GM23338 (cell line): ENCODE results near the gene DLX4. TPM values are rescaled to one million over a fixed set of nuclear protein-coding genes. Genes with fewer than 3 reads are reported as not detected.

Experiments used
- ATAC-seq: fragments of 200-7000 bp; cut with Tn5 transposase; 3 replicates; pipeline ENCODE4 v1.9.1; 2020
- DNase-seq: peaks from one replicate; pipeline ENCODE4 v3.0.0-alpha.2; 2015; ENCODE audit warnings: low spot score
- H2AFZ ChIP-seq: fragments of 200-600 bp; sonication (generic); 2 replicates; pipeline ENCODE4 v1.8.0; 2016; ENCODE audit warnings: antibody characterized with exemption, mild to moderate bottlenecking, moderate library complexity
- H3F3A ChIP-seq: fragments of 200-600 bp; sonication (generic); replicated peaks from 2 replicates; pipeline ENCODE4 v1.8.0; 2017; ENCODE audit warnings: antibody characterized with exemption, mixed run types, low read depth
- H3K27ac ChIP-seq: fragments of 200-600 bp; sonication (generic); 2 replicates; pipeline ENCODE4 v1.6.1; 2016; ENCODE audit warnings: low read depth
- H3K27me3 ChIP-seq: fragments of 200-600 bp; sonication (generic); 2 replicates; pipeline ENCODE4 v1.8.0; 2016; ENCODE audit warnings: mild to moderate bottlenecking, mixed run types, moderate library complexity; ENCODE audit not compliant: insufficient read depth
- H3K36me3 ChIP-seq: fragments of 200-600 bp; sonication (generic); 2 replicates; pipeline ENCODE4 v1.8.0; 2016; ENCODE audit warnings: mild to moderate bottlenecking; ENCODE audit not compliant: insufficient read depth
- H3K4me1 ChIP-seq: fragments of 200-600 bp; sonication (generic); 2 replicates; pipeline ENCODE4 v1.8.0; 2016; ENCODE audit warnings: mild to moderate bottlenecking, moderate library complexity; ENCODE audit not compliant: insufficient read depth
- H3K4me2 ChIP-seq: fragments of 200-600 bp; sonication (generic); 2 replicates; pipeline ENCODE4 v1.7.1; 2017; ENCODE audit warnings: mixed run types
- H3K4me3 ChIP-seq: fragments of 200-600 bp; sonication (generic); 2 replicates; pipeline ENCODE4 v1.6.1; 2016; ENCODE audit warnings: mixed run types
- H3K79me2 ChIP-seq: fragments of 200-600 bp; sonication (generic); replicated peaks from 2 replicates; pipeline ENCODE4 v1.8.0; 2017; ENCODE audit warnings: mild to moderate bottlenecking; ENCODE audit not compliant: insufficient read depth
- H3K9me2 ChIP-seq: fragments of 200-600 bp; sonication (generic); 2 replicates; pipeline ENCODE4 v1.8.0; 2017; ENCODE audit not compliant: insufficient read depth
- H4K20me1 ChIP-seq: fragments of 200-600 bp; sonication (generic); replicated peaks from 2 replicates; pipeline ENCODE4 v1.8.0; 2017; ENCODE audit warnings: mild to moderate bottlenecking; ENCODE audit not compliant: insufficient read depth
- H3K27ac Mint-ChIP-seq: 2 replicates; pipeline ENCODE4 v1.8.0; 2020; ENCODE audit warnings: inconsistent platforms, mild to moderate bottlenecking, moderate library complexity, mixed read lengths
- H3K27me3 Mint-ChIP-seq: 3 replicates; pipeline ENCODE4 v1.8.0; 2022; ENCODE audit warnings: low read depth, mild to moderate bottlenecking, moderate library complexity, mixed read lengths, inconsistent platforms; ENCODE audit not compliant: insufficient read depth, poor library complexity
- H3K36me3 Mint-ChIP-seq: 3 replicates; pipeline ENCODE4 v1.8.0; 2021; ENCODE audit warnings: low read depth, mild to moderate bottlenecking, inconsistent platforms, moderate library complexity, mixed read lengths
- H3K4me1 Mint-ChIP-seq: 3 replicates; pipeline ENCODE4 v1.8.0; 2020; ENCODE audit warnings: mild to moderate bottlenecking, inconsistent platforms, mixed read lengths
- H3K4me3 Mint-ChIP-seq: 3 replicates; pipeline ENCODE4 v1.8.0; 2021; ENCODE audit warnings: moderate library complexity, mild to moderate bottlenecking, inconsistent platforms, mixed read lengths
- H3K9me3 Mint-ChIP-seq: 3 replicates; pipeline ENCODE4 v1.8.0; 2020; ENCODE audit warnings: moderate library complexity, mild to moderate bottlenecking, inconsistent platforms, mixed read lengths
- CREB1 ChIP-seq: fragments of 250-450 bp; sonication (Bioruptor Pico); IDR thresholded peaks from 2 replicates; pipeline ENCODE4 v1.5.0; 2020; ENCODE audit warnings: low read depth, mild to moderate bottlenecking, moderate library complexity
- CTCF ChIP-seq, 2 experiments: fragments of 200-600 bp in 1 of 2; sonication (generic) in 1 of 2; conservative IDR thresholded peaks; 2 replicates each; pipeline versions ENCODE4 v1.5.1 to v1.6.1; 2016 to 2017; ENCODE audit warnings: antibody characterized with exemption in 2 of 2, low read depth in 2 of 2, mild to moderate bottlenecking in 2 of 2, moderate library complexity in 1 of 2
- ETS1 ChIP-seq: IDR thresholded peaks from 2 replicates; pipeline ENCODE4 v1.6.1; 2016; ENCODE audit warnings: antibody characterized with exemption
- EZH2 ChIP-seq: fragments of 200-600 bp; sonication (generic); IDR thresholded peaks from one replicate; pipeline ENCODE4 v1.8.0; 2017; ENCODE audit warnings: antibody characterized with exemption, mild to moderate bottlenecking, low read depth; ENCODE audit not compliant: unreplicated experiment
- EZH2phosphoT487 ChIP-seq: fragments of 200-600 bp; sonication (generic); IDR thresholded peaks from one replicate; pipeline ENCODE4 v1.8.1; 2018; ENCODE audit warnings: antibody characterized with exemption; ENCODE audit not compliant: unreplicated experiment
- JUNB ChIP-seq: IDR thresholded peaks from one replicate; pipeline ENCODE4 v1.6.1; 2016; ENCODE audit warnings: antibody characterized with exemption; ENCODE audit not compliant: unreplicated experiment
- NANOG ChIP-seq: IDR thresholded peaks from 2 replicates; pipeline ENCODE4 v1.6.1; 2016; ENCODE audit warnings: antibody characterized with exemption, borderline replicate concordance
- POLR2AphosphoS5 ChIP-seq: IDR thresholded peaks from 2 replicates; pipeline ENCODE4 v1.6.1; 2016; ENCODE audit warnings: antibody characterized with exemption, low read depth
- REST ChIP-seq: IDR thresholded peaks from one replicate; pipeline ENCODE4 v1.6.1; 2018; ENCODE audit warnings: antibody characterized with exemption; ENCODE audit not compliant: unreplicated experiment
- ZNF114 ChIP-seq: fragments of 250-450 bp; sonication (Bioruptor Pico); IDR thresholded peaks from 2 replicates; pipeline ENCODE4 v1.5.0; 2020; ENCODE audit warnings: mild to moderate bottlenecking, moderate library complexity
- ZNF331 ChIP-seq: fragments of 250-450 bp; sonication (Bioruptor Pico); IDR thresholded peaks from 2 replicates; pipeline ENCODE4 v1.5.0; 2020; ENCODE audit warnings: low read depth, mild to moderate bottlenecking, moderate library complexity
- ZNF462 ChIP-seq: fragments of 250-450 bp; sonication (Bioruptor Pico); IDR thresholded peaks from 2 replicates; pipeline ENCODE4 v1.5.0; 2020; ENCODE audit warnings: mild to moderate bottlenecking, moderate library complexity
- polyA plus RNA-seq: library from polyadenylated mRNA; unstranded; fragments of >200 nt; fragmentation: Nextera tagmentation; extraction: Ambion mirVana; gene quantifications from 2 replicates; pipeline ENCODE4 v1.2.1, GENCODE V29; 2016
- total RNA-seq: library from RNA; depleted of rRNA; stranded (reverse); fragments of >200 nt; shearing (Covaris generic); gene quantifications from 2 replicates; pipeline ENCODE4 v1.2.3, GENCODE V29; 2014

Gene DLX4
- total and polyA plus RNA-seq, 2 experiments from 2014 or later = 0.10 to 0.79 TPM

GRCh38 chr17:49964769-49965523, 4.0 kb upstream of the DLX4 start:
- Histone ChIP-seq H2AFZ (no peak overlapping the region), H3K27ac (no peak overlapping the region), H3F3A (peaks cover 11% of the 10 kb centered on the region), H3K9me2 (no peaks in the 10 kb centered on the region), H3K79me2 (no peaks in the 10 kb centered on the region), H3K36me3 (no peaks in the 10 kb centered on the region), H4K20me1 (peaks cover 26% of the 10 kb centered on the region), H3K4me3 (peak overlapping the region; percentile 53), H3K27me3 (peaks cover 93% of the 10 kb centered on the region), H3K4me1 (peaks cover 42% of the 10 kb centered on the region), H3K4me2 (peak overlapping the region; percentile 79)
- peak overlapping the region; percentile 65 for H3K4me3 Mint-ChIP-seq
- peak; percentile 84 for DNase-seq
- H3K4me1 Mint-ChIP-seq = peaks cover 40% of the 10 kb centered on the region
- H3K27me3 Mint-ChIP-seq = peaks cover 89% of the 10 kb centered on the region
- TF ChIP-seq CREB1 (CRISPR knock-in tag) (0 out of 2 replicates have a peak, but pooled peaks have one; percentile 9), REST (no peak), ZNF114 (CRISPR knock-in tag) (no peak), POLR2AphosphoS5 (no peak), ETS1 (no peak), EZH2phosphoT487 (no peak), CTCF (conservative IDR thresholded peaks at IDR 0.05; ENCODE audit: low read depth in 2 of 2) (no peak), JUNB (no peak), NANOG (no peak), EZH2 (peak; percentile 98), ZNF331 (CRISPR knock-in tag) (no peak), ZNF462 (CRISPR knock-in tag) (no peak)
- ATAC-seq = peak; percentile 46
- no peaks in the 10 kb centered on the region; the same call in 1 of the 3 replicates for H3K9me3 Mint-ChIP-seq
- no peaks in the 10 kb centered on the region for H3K36me3 Mint-ChIP-seq
- no peak overlapping the region for H3K27ac Mint-ChIP-seq
